ENCODE results near the gene ZNF579.
A peak's percentile ranks its signal among the peaks of the same experiment; 100 is the strongest.

Gene ZNF579

DNA sequence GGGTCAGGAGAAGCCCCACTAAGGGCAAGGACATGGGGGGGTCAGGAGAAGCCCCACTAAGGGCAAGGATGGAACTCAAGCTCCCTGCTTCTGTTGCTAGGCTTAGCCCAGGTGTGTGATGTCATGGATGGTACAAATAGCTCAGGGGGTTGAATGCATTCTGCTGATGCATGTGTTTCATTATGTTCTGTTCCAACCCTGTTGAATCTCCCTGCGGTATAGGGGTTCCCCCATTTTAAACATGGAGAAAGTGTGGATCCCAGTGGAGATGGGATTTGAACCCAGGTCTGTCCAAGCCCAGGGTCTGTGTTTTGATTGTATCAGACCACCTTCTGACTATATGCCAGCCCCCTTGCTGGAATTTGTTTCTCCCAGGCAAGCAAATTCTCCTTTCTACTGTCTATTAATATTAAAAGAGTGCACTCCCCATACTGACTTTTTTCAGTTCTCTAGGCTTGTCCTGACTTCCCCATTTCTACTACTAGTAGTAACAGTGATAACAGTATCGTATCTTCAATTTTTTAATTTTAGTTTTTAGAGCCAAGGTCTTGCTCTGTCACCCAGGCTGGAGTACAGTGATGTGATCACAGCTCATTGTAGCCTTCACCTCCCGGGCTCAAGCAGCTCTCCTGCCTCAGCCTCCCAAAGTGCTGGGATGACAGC, 31.5 kb upstream of the ZNF579 start:
- DNase-seq (ENCODE audit: low spot score) = no peak

- no peak for DNase-seq (ENCODE audit: low spot score)
Observed at GRCh38 chr19:55611300-55611982, 30.8 kb upstream of the ZNF579 start.

DNA sequence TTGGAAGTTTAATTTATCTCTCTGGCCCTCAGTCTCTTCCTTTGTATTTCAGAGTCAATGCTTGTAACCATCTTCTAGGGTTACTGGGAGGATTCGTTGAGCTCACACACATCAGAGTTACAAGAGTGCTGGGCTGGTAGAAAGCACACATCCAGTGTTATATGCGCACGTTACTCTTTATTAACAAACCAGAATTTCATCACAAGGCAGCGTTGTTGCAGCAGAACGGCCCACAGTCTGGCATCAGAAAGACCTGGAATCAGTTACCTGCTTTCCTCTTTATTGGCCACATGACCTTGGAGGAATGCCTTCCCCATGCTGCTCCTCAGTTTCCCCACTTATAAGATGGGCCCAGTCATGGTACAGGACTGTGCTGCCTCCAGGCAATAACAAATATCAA, 28.7 kb upstream of the ZNF579 start:
- DNase-seq (ENCODE audit: low spot score) = no peak

DNA sequence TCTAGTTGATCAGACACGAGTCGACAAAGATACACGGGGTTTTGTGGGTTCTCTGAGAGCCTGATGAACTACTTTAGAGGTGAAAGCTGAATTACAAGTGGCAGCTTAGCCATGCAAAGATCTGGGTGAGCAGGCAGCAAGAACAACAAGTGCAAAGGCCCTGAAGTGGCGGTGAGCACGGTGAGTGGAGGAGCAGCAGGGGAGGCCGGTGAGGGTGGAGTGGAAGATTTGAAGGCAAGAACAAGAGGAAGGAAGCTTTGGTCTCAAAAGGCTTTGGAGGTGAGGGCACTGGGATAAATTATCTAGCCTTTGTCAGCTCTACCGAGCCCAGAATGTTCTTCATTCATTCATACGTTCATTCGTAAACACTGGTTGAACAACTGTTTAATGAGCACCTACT, 26.2 kb upstream of the ZNF579 start:
- no peak for DNase-seq (ENCODE audit: low spot score)

DNA sequence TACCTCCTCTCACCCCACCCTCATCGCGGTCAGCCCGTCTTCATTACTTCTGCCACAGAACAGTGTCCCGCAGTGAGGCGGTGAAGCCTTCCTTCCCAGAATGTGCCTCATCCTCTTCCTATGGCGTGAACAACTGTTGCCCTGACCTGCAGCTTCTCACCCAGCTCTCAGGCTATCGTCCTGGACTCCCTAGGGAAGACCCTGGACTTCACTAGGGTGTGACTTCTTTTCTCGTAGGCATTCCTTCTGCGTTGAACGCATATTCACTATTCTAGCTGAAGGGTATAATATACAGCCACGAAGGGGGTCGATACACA, 25.8 kb upstream of the ZNF579 start:
- no peak for DNase-seq (ENCODE audit: low spot score)

GRCh38 chr19:55605637-55606470, 25.2 kb upstream of the ZNF579 start, which contains the start of gene ZNF865:
TSS of gene ZNF865 (plus strand) at chr19:55605647. CDS start at chr19:55613619, 7,972 bp downstream.
- peak; percentile 65 for DNase-seq (ENCODE audit: low spot score)

DNA sequence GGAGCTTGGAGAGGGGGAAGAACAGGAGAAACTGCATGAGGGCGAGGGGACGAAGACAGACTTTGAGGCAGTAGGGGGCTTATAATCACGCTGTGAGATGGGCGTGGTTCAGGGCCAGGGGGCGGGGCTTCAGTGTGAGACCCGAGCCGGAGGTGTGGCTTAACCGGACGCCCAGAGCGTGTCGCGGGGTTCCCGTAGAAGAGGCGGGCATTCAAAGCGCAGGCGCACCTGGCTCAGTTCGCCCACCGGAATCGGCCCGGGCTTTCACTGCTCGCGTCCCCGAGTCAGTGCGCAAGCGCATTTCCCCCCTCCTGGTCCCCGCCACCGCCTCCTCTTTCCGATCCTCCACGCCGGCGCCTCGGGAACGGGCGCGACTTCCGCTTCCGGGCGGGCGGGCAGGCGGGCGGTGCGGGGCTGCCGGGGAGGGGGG, 24.6 kb upstream of the ZNF579 start:
- DNase-seq (ENCODE audit: low spot score) = peak; percentile 83

DNA sequence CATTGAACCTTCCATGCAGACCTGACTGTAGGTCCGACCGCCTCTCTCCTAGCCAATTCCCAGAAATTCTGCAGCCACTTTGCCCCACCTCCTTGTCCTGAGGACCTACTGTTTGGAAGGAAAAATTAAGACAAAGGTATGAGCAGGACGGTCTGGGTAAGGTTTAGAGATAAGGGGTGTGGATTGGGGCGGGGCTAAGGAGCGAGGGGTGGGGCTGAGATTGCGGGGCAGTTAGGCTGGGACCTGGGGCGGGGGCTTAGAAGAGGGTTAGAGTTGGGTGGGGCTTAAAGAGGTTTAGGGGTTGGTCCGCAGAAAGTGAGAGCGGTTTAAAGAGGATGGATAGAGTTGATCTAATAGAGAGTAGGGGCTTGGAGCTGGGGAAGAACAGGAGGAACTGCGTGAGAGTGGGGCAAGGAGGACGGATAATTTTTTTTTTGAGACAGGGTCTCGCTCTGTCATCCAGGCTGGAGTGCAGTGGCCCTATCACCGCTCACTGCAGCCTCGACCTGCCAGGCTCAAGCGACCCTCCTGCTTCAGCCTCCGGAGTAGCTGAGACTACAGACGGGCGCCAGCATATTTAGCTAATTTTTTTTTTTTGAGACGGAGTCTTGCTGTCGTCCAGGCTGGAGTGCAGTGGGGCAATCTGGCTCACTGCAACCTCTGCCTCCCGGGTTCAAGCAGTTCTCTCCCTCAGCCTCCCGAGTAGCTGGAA, 23.1 kb upstream of the ZNF579 start:
- peak; percentile 32 for DNase-seq (ENCODE audit: low spot score)

DNA sequence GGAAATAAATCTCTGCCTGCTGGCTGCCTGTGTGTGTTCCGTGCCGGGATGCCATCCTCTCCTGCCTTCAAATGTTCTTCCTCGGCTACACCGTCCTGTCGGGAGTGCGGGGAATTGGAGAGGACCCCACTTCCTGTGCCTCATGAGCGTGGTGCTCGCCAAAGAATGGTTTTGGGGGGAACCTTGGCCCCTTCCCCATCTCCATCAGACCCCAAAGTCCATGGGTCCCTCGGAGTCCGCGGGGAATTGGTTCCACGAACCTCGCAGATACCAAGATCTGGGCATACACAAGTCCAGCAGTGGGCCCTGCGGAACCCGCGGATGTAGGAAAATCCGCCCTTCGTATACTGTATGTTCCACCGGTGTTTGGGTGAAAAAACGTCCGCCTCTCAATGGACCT, 22.5 kb upstream of the ZNF579 start:
- DNase-seq (ENCODE audit: low spot score) = no peak

DNA sequence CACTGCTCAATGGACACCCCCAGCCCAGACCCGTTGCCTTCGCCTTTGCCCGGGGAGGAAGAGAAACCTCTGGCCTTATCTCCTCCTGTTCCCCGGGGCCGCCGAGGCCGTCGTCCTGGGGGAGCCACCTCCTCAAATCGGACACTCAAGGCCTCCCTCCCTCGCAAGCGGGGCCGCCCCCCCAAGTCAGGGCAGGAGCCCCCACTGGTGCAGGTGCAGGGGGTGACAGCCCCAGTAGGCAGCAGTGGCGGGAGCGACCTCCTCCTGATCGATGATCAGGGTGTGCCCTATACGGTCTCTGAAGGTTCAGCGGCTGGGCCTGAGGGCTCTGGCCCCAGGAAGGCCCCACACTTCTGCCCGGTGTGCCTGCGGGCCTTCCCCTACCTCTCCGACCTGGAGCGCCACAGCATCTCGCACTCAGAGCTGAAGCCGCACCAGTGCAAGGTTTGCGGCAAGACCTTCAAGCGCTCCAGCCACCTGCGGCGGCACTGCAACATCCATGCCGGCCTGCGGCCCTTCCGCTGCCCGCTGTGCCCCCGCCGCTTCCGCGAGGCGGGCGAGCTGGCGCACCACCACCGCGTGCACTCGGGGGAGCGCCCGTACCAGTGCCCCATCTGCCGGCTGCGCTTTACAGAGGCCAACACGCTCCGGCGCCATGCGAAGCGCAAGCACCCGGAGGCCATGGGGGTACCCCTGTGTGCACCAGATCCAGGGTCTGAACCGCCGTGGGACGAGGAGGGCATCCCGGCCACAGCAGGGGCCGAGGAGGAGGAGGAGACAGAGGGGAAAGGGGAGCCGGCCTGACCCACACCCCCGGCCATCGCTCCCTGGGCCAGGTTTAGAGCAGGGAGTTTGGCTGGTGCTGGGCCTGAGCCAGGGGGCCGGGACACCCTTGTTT, 21.7 kb upstream of the ZNF579 start:
- no peak for DNase-seq (ENCODE audit: low spot score)

DNA sequence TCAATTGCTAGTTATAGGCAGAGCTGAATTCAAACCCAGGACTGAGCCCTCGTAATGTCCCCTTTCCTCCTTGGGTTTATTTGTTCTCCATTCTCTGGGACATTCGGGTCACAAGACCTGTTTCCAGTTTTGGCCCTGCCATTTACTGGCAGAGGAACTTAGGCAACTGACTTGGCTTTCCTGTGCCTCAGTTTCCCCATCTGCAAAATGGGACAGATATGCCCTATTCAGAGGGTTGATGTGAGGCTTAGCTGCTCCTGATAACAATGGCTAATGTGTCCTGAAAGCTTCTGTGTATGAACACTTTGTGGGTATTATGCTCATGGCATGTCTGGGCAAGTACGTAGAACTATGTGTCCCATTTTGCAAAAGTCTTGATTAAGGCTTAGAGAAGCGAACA, 20.4 kb upstream of the ZNF579 start:
- peak; percentile 13 for DNase-seq (ENCODE audit: low spot score)

DNA sequence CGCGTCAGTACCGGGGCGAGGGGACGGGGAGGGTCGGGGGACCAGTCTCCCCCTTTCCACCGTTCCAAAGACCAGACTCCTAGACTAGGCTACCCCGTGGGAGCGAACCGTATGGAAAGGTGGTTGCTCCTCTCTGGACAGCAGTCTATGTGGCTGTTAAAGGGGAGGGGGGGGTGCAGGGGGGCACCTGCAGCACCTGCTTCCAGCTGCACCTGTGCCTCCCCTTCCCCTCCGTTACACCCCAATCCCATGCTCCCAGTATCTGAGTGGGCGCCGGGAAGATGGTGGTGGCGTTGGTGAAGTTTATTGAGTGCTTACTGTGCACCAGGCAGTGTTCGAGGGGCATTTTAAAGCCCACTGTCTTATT, 20.0 kb upstream of the ZNF579 start:
- DNase-seq (ENCODE audit: low spot score) = peak; percentile 41

DNA sequence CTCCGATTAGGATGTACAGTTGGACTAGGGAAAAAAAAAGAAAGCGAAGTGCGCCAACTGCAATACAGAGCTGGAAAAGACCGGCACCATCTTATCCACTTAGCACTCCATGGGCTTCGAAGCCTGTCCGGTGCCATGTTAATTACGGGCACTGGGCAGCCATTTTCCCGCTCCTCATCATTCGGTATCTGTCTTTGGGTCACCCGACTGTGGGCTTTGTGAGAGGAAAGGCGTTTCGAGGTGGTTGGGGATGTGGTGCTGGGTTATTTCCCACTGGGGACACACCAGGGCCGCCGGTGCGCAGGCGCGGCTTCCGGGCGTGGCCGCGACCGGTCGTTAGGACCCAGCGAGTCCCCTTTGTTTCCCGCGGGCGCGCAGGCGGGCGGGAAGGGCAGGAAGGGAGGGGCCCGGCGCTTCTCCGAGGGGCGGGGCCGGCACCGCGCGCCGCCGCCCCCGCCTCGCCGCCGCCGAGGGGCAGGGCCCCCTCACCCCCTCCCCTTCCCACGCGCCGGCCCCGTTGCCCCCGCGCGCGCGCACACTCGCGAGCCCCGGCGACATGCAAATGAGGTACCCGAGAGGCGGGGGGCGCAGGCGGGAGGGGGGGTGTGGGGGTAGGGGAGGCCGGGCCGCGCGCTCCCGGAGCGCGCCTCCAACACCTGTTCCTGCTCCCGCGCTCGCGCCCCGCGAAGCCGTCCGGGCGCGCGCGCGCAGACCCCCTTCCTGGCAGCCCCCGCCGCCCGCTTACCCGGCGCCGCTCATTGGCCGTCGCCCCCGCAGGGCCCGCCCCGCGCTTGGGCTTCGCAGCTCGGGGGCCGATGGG, 19.4 kb upstream of the ZNF579 start, which contains the start of gene ZNF524:
Gene ZNF524, plus strand, starts transcription at position 447 of the 820 bp plus-strand sequence. CDS start 1,825 bp downstream, outside the sequence.
- DNase-seq (ENCODE audit: low spot score) = peak; percentile 90

GRCh38 chr19:55599468-55599841, 18.8 kb upstream of the ZNF579 start, which contains the start of gene FIZ1:
TSS of gene FIZ1 (minus strand) at chr19:55599517. CDS start at chr19:55597865, 1,652 bp downstream.
- peak; percentile 96 for DNase-seq (ENCODE audit: low spot score)

DNA sequence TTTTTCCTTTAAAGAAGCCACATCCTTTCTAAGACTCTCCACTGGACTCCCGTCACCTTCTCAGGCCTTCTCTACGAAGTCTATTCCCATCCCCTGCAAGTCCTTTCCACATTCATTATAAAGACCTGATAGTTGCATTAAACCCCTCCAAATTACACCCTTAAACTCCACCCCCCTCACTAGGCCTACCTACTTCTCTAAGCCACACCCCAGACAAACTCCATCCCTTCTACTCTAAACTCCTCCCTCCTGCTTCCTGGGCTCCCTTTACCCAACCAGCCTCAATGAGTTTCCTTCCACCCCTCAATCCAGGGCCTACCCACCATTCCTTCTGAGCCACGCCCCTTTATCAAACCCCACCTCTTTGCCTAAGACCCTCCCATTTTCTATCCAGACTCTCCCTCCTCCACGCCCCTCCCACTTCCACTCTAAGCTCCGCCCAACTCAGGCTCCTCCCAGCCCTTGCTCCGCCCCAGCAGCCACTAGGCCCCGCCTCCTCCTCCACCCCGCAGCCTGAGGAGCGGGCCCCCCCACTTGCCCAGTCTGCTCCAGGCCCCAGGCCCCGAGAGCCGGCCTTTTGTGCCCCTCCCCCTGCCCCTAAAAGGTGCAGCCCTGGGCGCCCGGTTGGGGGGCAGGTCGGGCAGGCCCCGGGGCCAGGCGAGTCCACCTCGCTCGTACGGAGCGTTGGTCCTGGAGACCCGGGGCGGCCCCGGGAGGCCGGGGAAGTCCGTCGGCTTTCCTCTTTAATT, 18.2 kb upstream of the ZNF579 start:
- DNase-seq (ENCODE audit: low spot score) = peak; percentile 94

- no peak for DNase-seq (ENCODE audit: low spot score)
Observed at GRCh38 chr19:55598034-55598433, 17.4 kb upstream of the ZNF579 start.

DNA sequence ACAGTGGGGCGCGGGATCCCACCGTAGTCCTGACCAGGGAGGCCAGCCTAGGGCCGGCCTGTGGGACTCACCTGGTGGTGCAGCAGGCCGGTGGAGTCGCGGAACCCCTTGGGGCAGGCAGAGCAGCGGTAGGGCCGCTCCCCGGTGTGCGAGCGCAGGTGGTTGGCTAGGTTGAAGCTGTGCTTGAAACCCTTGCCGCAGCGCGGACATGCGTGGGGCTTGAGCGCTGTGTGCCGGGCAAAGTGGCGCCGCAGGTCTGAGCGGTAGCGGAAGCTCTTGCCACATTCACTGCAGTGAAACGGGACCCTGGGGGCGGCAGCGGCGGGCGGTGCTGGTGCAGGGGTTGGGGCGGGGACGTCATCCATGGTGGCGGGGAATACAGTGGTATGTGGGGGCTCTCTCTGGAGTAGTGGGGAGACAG, 16.9 kb upstream of the ZNF579 start:
- DNase-seq (ENCODE audit: low spot score) = no peak

DNA sequence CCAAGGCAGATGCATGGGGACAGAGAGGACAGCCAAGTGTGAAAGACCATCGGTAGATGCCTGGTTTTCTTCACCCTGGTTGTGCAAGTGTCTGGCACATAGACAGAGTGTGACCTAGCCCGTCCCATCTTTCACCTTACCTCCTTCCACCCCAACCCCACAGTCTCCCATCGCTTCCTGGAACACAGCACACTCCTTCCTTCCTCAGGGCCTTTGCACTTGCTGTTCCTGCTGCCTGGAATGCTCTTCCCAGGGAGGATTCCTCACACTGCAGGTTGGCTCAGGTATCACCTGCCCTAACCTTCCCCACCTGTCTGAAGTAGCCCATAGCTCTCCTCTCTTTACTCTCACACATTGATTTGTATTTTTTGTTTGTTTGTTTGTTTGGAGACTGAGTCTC, 15.7 kb upstream of the ZNF579 start:
- DNase-seq (ENCODE audit: low spot score) = no peak

- no peak for DNase-seq (ENCODE audit: low spot score)
Observed at GRCh38 chr19:55594996-55595545, 14.4 kb upstream of the ZNF579 start.

Measured in hematopoietic multipotent progenitor cell treated with erythropoietin and hydrocortisone succinate and interleukin-3 and kit ligand, for 15 days (in vitro differentiated cells).